ENCODE data around the gene ARID3C. TPM values are rescaled to one million over a fixed set of nuclear protein-coding genes. Genes with fewer than 3 reads are reported as not detected.

ARID3C gene
- total and polyA plus RNA-seq, 2 donors (not counting 1 experiment from before 2014, with no cell fraction given) = 0.17 TPM; not detected in 1

- Histone ChIP-seq H2AFZ (ENCODE audit: low read length) (no peak overlapping the region), H3K4me3 (replicated peaks in 1 of 4; ENCODE audit: control extremely low read depth in 1 of 4, insufficient read depth in 1 of 4, low read depth in 3 of 4, low read length in 4 of 4) (no peak overlapping the region), H3K27me3 (ENCODE audit: control insufficient read depth, insufficient read depth, low read length) (peaks cover 40% of the 10 kb centered on the region), H4K20me1 (ENCODE audit: control insufficient read depth, extremely low read depth, insufficient read depth, low read length) (no peaks in the 10 kb centered on the region), H3K4me2 (ENCODE audit: extremely low read depth, insufficient read depth, low read length) (no peak overlapping the region), H3K36me3 (ENCODE audit: control insufficient read depth, insufficient read depth, low read length) (no peaks in the 10 kb centered on the region), H3K27ac (ENCODE audit: insufficient read depth, low read length) (no peak overlapping the region), H3K9me3 (ENCODE audit: control insufficient read depth, insufficient read depth, low read depth, low read length) (no peaks in the 10 kb centered on the region), H3K79me2 (ENCODE audit: control insufficient read depth, insufficient read depth, low read length) (no peaks in the 10 kb centered on the region), H3K4me1 (ENCODE audit: control insufficient read depth, extremely low read depth, insufficient read depth, low read length) (no peaks in the 10 kb centered on the region), H3K9ac (ENCODE audit: insufficient read depth, low read length) (no peak overlapping the region)
- DNase-seq (ENCODE audit: low read depth in 2 of 2) = no peak
- TF ChIP-seq CTCF (conservative IDR thresholded peaks at IDR 0.05 in 1 of 2, IDR thresholded peaks at IDR 0.05 in 1 of 2; ENCODE audit: low read depth in 1 of 2, low read length in 2 of 2) (no peak), EZH2 (IDR thresholded peaks at IDR 0.05; ENCODE audit: low read length, missing control alignments) (no peak)
Measured at GRCh38 chr9:34576597-34577399, 52.1 kb downstream of the ARID3C start.

GRCh38 chr9:34575862-34576596 is 52.8 kb downstream of the ARID3C start:
- H3K4me1 ChIP-seq (ENCODE audit: control insufficient read depth, extremely low read depth, insufficient read depth, low read length) = no peaks in the 10 kb centered on the region
- no peaks in the 10 kb centered on the region for H3K9me3 ChIP-seq (ENCODE audit: control insufficient read depth, insufficient read depth, low read depth, low read length)
- H4K20me1 ChIP-seq (ENCODE audit: control insufficient read depth, extremely low read depth, insufficient read depth, low read length) = no peaks in the 10 kb centered on the region
- no peak overlapping the region for H3K27ac ChIP-seq (ENCODE audit: insufficient read depth, low read length)
- no peak overlapping the region for H2AFZ ChIP-seq (ENCODE audit: low read length)
- DNase-seq (ENCODE audit: low read depth in 2 of 2) = no peak
- no peak overlapping the region for H3K4me2 ChIP-seq (ENCODE audit: extremely low read depth, insufficient read depth, low read length)
- H3K4me3 ChIP-seq (replicated peaks in 1 of 4; ENCODE audit: control extremely low read depth in 1 of 4, insufficient read depth in 1 of 4, low read depth in 3 of 4, low read length in 4 of 4) = no peak overlapping the region
- no peak overlapping the region for H3K9ac ChIP-seq (ENCODE audit: insufficient read depth, low read length)
- TF ChIP-seq EZH2 (IDR thresholded peaks at IDR 0.05; ENCODE audit: low read length, missing control alignments) (peak; percentile 45), CTCF (conservative IDR thresholded peaks at IDR 0.05 in 1 of 2, IDR thresholded peaks at IDR 0.05 in 1 of 2; ENCODE audit: low read depth in 1 of 2, low read length in 2 of 2) (no peak)
- no peaks in the 10 kb centered on the region for H3K79me2 ChIP-seq (ENCODE audit: control insufficient read depth, insufficient read depth, low read length)
- H3K27me3 ChIP-seq (ENCODE audit: control insufficient read depth, insufficient read depth, low read length) = peaks cover 38% of the 10 kb centered on the region
- no peaks in the 10 kb centered on the region for H3K36me3 ChIP-seq (ENCODE audit: control insufficient read depth, insufficient read depth, low read length)

GRCh38 chr9:34575241-34575640 is 53.6 kb downstream of the ARID3C start:
- DNase-seq (ENCODE audit: low read depth in 2 of 2) = no peak
- Histone ChIP-seq H2AFZ (ENCODE audit: low read length) (no peak overlapping the region), H3K27ac (ENCODE audit: insufficient read depth, low read length) (no peak overlapping the region), H4K20me1 (ENCODE audit: control insufficient read depth, extremely low read depth, insufficient read depth, low read length) (no peaks in the 10 kb centered on the region), H3K4me2 (ENCODE audit: extremely low read depth, insufficient read depth, low read length) (no peak overlapping the region), H3K9ac (ENCODE audit: insufficient read depth, low read length) (no peak overlapping the region), H3K9me3 (ENCODE audit: control insufficient read depth, insufficient read depth, low read depth, low read length) (no peaks in the 10 kb centered on the region), H3K4me3 (replicated peaks in 1 of 4; ENCODE audit: control extremely low read depth in 1 of 4, insufficient read depth in 1 of 4, low read depth in 3 of 4, low read length in 4 of 4) (no peak overlapping the region), H3K79me2 (ENCODE audit: control insufficient read depth, insufficient read depth, low read length) (no peaks in the 10 kb centered on the region), H3K36me3 (ENCODE audit: control insufficient read depth, insufficient read depth, low read length) (no peaks in the 10 kb centered on the region), H3K4me1 (ENCODE audit: control insufficient read depth, extremely low read depth, insufficient read depth, low read length) (no peaks in the 10 kb centered on the region), H3K27me3 (ENCODE audit: control insufficient read depth, insufficient read depth, low read length) (peaks cover 33% of the 10 kb centered on the region)
- TF ChIP-seq EZH2 (IDR thresholded peaks at IDR 0.05; ENCODE audit: low read length, missing control alignments) (no peak), CTCF (conservative IDR thresholded peaks at IDR 0.05 in 1 of 2, IDR thresholded peaks at IDR 0.05 in 1 of 2; ENCODE audit: low read depth in 1 of 2, low read length in 2 of 2) (no peak)
